HL-60 (cell line): Measurements from ENCODE around the gene LEP.

Experiments used
- DNase-seq, 2 experiments: peaks; one replicate each; pipeline ENCODE4 v3.0.0-alpha.2; 2010 to 2020; ENCODE audit warnings: low read depth in 1 of 2, low spot score in 1 of 2
- H3K27ac ChIP-seq: fragments of 250-450 bp; sonication (Bioruptor Pico); replicated peaks from 2 replicates; pipeline ENCODE4 v1.5.1; 2020; ENCODE audit warnings: mild to moderate bottlenecking, moderate library complexity
- H3K27me3 ChIP-seq: fragments of 250-450 bp; sonication (Bioruptor Pico); 2 replicates; pipeline ENCODE4 v1.5.1; 2021; ENCODE audit warnings: mild to moderate bottlenecking, moderate library complexity; ENCODE audit not compliant: insufficient read depth, poor library complexity, severe bottlenecking
- H3K4me3 ChIP-seq: replicated peaks from 2 replicates; pipeline ENCODE4 v1.5.1; 2011; ENCODE audit warnings: mild to moderate bottlenecking, control low read depth, low read length; ENCODE audit not compliant: insufficient read depth
- GABPA ChIP-seq: IDR thresholded peaks from 2 replicates; pipeline ENCODE4 v1.6.1; 2012; ENCODE audit warnings: low read depth
- POLR2AphosphoS5 ChIP-seq: IDR thresholded peaks from 2 replicates; pipeline ENCODE4 v1.6.1; 2012; ENCODE audit warnings: low read depth
- SPI1 ChIP-seq: IDR thresholded peaks from 2 replicates; pipeline ENCODE4 v1.6.1; 2012; ENCODE audit warnings: low read depth, mild to moderate bottlenecking, borderline replicate concordance
- TF ChIP-seq, protein P1 (sequence below): IDR thresholded peaks from one replicate; pipeline ENCODE4 v1.5.1; 2011; ENCODE audit warnings: low read length, control low read depth, inconsistent platforms; ENCODE audit not compliant: insufficient read depth
- TF ChIP-seq, protein P2 (sequence below): IDR thresholded peaks from 2 replicates; pipeline ENCODE4 v1.6.1; 2012; ENCODE audit warnings: low read depth; ENCODE audit not compliant: insufficient replicate concordance

LEP gene

DNA sequence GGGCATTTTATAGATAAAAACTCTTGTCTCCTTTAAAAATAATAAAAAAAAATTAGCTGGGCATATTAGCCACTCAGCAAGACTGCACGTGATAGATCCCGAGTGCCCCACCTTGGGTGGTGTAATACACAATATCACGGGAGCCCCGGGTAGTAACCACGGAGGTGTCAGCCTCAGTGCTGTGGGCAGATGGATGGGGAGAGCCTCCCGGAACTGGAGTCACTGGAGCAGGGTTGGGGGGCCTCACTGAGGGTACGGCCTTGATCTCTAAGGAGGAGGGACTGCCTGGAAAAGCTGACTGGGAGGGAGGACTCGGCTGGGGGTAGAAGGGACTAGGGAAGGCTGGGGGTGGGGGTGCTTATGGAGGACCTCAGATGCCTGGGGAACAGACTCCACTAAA, 12.6 kb downstream of the LEP start:
- TF ChIP-seq SPI1 (no peak), GABPA (no peak), POLR2AphosphoS5 (no peak)
- TF ChIP-seq, protein P1, sequence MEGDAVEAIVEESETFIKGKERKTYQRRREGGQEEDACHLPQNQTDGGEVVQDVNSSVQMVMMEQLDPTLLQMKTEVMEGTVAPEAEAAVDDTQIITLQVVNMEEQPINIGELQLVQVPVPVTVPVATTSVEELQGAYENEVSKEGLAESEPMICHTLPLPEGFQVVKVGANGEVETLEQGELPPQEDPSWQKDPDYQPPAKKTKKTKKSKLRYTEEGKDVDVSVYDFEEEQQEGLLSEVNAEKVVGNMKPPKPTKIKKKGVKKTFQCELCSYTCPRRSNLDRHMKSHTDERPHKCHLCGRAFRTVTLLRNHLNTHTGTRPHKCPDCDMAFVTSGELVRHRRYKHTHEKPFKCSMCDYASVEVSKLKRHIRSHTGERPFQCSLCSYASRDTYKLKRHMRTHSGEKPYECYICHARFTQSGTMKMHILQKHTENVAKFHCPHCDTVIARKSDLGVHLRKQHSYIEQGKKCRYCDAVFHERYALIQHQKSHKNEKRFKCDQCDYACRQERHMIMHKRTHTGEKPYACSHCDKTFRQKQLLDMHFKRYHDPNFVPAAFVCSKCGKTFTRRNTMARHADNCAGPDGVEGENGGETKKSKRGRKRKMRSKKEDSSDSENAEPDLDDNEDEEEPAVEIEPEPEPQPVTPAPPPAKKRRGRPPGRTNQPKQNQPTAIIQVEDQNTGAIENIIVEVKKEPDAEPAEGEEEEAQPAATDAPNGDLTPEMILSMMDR: no peak
- TF ChIP-seq, protein P2, sequence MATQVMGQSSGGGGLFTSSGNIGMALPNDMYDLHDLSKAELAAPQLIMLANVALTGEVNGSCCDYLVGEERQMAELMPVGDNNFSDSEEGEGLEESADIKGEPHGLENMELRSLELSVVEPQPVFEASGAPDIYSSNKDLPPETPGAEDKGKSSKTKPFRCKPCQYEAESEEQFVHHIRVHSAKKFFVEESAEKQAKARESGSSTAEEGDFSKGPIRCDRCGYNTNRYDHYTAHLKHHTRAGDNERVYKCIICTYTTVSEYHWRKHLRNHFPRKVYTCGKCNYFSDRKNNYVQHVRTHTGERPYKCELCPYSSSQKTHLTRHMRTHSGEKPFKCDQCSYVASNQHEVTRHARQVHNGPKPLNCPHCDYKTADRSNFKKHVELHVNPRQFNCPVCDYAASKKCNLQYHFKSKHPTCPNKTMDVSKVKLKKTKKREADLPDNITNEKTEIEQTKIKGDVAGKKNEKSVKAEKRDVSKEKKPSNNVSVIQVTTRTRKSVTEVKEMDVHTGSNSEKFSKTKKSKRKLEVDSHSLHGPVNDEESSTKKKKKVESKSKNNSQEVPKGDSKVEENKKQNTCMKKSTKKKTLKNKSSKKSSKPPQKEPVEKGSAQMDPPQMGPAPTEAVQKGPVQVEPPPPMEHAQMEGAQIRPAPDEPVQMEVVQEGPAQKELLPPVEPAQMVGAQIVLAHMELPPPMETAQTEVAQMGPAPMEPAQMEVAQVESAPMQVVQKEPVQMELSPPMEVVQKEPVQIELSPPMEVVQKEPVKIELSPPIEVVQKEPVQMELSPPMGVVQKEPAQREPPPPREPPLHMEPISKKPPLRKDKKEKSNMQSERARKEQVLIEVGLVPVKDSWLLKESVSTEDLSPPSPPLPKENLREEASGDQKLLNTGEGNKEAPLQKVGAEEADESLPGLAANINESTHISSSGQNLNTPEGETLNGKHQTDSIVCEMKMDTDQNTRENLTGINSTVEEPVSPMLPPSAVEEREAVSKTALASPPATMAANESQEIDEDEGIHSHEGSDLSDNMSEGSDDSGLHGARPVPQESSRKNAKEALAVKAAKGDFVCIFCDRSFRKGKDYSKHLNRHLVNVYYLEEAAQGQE: no peak
- H3K27ac ChIP-seq: no peak overlapping the region
- no peaks in the 10 kb centered on the region for H3K27me3 ChIP-seq
- DNase-seq: no peak
- no peak overlapping the region for H3K4me3 ChIP-seq

DNA sequence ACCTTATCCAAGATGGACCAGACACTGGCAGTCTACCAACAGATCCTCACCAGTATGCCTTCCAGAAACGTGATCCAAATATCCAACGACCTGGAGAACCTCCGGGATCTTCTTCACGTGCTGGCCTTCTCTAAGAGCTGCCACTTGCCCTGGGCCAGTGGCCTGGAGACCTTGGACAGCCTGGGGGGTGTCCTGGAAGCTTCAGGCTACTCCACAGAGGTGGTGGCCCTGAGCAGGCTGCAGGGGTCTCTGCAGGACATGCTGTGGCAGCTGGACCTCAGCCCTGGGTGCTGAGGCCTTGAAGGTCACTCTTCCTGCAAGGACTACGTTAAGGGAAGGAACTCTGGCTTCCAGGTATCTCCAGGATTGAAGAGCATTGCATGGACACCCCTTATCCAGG, 13.4 kb downstream of the LEP start:
- H3K27me3 ChIP-seq: no peaks in the 10 kb centered on the region

DNA sequence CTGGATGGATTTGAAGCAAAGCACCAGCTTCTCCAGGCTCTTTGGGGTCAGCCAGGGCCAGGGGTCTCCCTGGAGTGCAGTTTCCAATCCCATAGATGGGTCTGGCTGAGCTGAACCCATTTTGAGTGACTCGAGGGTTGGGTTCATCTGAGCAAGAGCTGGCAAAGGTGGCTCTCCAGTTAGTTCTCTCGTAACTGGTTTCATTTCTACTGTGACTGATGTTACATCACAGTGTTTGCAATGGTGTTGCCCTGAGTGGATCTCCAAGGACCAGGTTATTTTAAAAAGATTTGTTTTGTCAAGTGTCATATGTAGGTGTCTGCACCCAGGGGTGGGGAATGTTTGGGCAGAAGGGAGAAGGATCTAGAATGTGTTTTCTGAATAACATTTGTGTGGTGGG, 14.2 kb downstream of the LEP start:
- no peaks in the 10 kb centered on the region for H3K27me3 ChIP-seq
- TF ChIP-seq, protein P2: no peak
- TF ChIP-seq, protein P1: no peak
- no peak for TF ChIP-seq SPI1
- TF ChIP-seq POLR2AphosphoS5: no peak
- TF ChIP-seq GABPA: no peak
- no peak overlapping the region for H3K4me3 ChIP-seq
- no peak overlapping the region for H3K27ac ChIP-seq
- no peak for DNase-seq

More for the DNA sequence above, 13.4 kb downstream of the LEP start:
- Histone ChIP-seq H3K27ac (no peak overlapping the region), H3K4me3 (no peak overlapping the region)
- DNase-seq: no peak
- TF ChIP-seq SPI1: no peak
- TF ChIP-seq, protein P2: no peak
- TF ChIP-seq, protein P1: no peak
- no peak for TF ChIP-seq GABPA
- no peak for TF ChIP-seq POLR2AphosphoS5
